ENCODE measurements around the gene IGF2BP2. TPM values are rescaled to one million over a fixed set of nuclear protein-coding genes. Genes with fewer than 3 reads are reported as not detected.
A peak's percentile ranks its signal among the peaks of the same experiment; 100 is the strongest.

Gene IGF2BP2
- total and polyA plus RNA-seq, 9 of the 15 experiments (the other 6 are each of a cell fraction or from before 2014, with no cell fraction given) = 3.2 to 59.6 (median 30.5) TPM

GRCh38 chr3:185744997-185745843, 79.6 kb downstream of the IGF2BP2 start:
- Histone ChIP-seq H4K20me1 (replicated peaks; ENCODE audit: control insufficient read depth, insufficient read depth, low read length) (peaks cover 4% of the 10 kb centered on the region; the same call in 1 of the 2 replicates), H3K9me3 (replicated peaks; ENCODE audit: control insufficient read depth, insufficient read depth, low read depth, low read length) (no peaks in the 10 kb centered on the region), H3K4me3 (no peak overlapping the region), H3K4me2 (ENCODE audit: insufficient read depth, low read length) (no peak overlapping the region), H3K27me3 (ENCODE audit: control insufficient read depth in 2 of 2, insufficient read depth in 2 of 2, low read length in 2 of 2) (no peaks in the 10 kb centered on the region), H3K4me1 (replicated peaks in 1 of 2; ENCODE audit: control insufficient read depth in 2 of 2, insufficient read depth in 2 of 2, low read length in 2 of 2) (peaks cover 4 to 15% of the 10 kb centered on the region in 2 experiments; a peak in 4 of 5 replicates), H3K79me2 (ENCODE audit: control insufficient read depth, insufficient read depth, low read length) (peaks cover 58% of the 10 kb centered on the region), H2AFZ (ENCODE audit: low read depth, low read length) (no peak overlapping the region), H3K9ac (ENCODE audit: insufficient read depth in 1 of 2, low read depth in 2 of 2, low read length in 2 of 2) (peak overlapping the region in 1 of 2 experiments; percentile 63; a peak in 2 of 4 replicates), H3K36me3 (ENCODE audit: control insufficient read depth, insufficient read depth, low read length) (no peaks in the 10 kb centered on the region), H3K9me1 (ENCODE audit: control insufficient read depth, insufficient read depth, low read length) (no peaks in the 10 kb centered on the region), H3K27ac (ENCODE audit: extremely low read depth, low read depth, low read length) (peak overlapping the region; percentile 23; the same call in 1 of the 3 replicates)
- no TSS peak for BruUV-seq (replicated peaks)
- FAIRE-seq (peak; percentile 23), ATAC-seq (peak; percentile 68), DNase-seq (ENCODE audit: extremely low read depth in 1 of 4, low spot score in 3 of 4) (no peak)
- 50% methylated on average over 12 of the region's 12 CpGs for WGBS (ENCODE audit: insufficient coverage, low coverage, missing lambda C conversion rate)
- TF ChIP-seq SMARCA5 (IDR thresholded peaks at IDR 0.05) (no peak), EGR1 (conservative IDR thresholded peaks at IDR 0.05) (peak; percentile 39)
- ChIA-PET POLR2A (interaction anchor here (0.5 to 2.5 kb wide), 5 partner anchors 10 to 171 kb away, joined by 3 to 18 read pairs (median 3); no protein-coding TSS in a partner anchor), CTCF (ENCODE audit: low intra/inter-chr PET ratio) (no interaction called here)
- intact Hi-C loops (cut with micrococcal nuclease) (no loop called here), in situ Hi-C loops (cut with MboI) (no loop called here)

- H3K9me3 ChIP-seq (replicated peaks; ENCODE audit: control insufficient read depth, insufficient read depth, low read depth, low read length) = no peaks in the 10 kb centered on the region
- H3K79me2 ChIP-seq (ENCODE audit: control insufficient read depth, insufficient read depth, low read length) = peaks cover 70% of the 10 kb centered on the region
- in situ Hi-C loops (cut with MboI) (no loop called here), intact Hi-C loops (cut with micrococcal nuclease) (no loop called here)
- no peak for DNase-seq (ENCODE audit: extremely low read depth in 1 of 4, low spot score in 3 of 4)
- H3K4me1 ChIP-seq (replicated peaks in 1 of 2; ENCODE audit: control insufficient read depth in 2 of 2, insufficient read depth in 2 of 2, low read length in 2 of 2) = peaks cover 0 to 10% of the 10 kb centered on the region in 2 experiments; a peak in 3 of 5 replicates
- H3K9me1 ChIP-seq (ENCODE audit: control insufficient read depth, insufficient read depth, low read length) = no peaks in the 10 kb centered on the region
- H4K20me1 ChIP-seq (replicated peaks; ENCODE audit: control insufficient read depth, insufficient read depth, low read length) = peaks cover 6% of the 10 kb centered on the region
- no peak overlapping the region for H3K9ac ChIP-seq (ENCODE audit: insufficient read depth in 1 of 2, low read depth in 2 of 2, low read length in 2 of 2)
- no peak overlapping the region for H3K4me3 ChIP-seq
- no peak overlapping the region for H3K27ac ChIP-seq (ENCODE audit: extremely low read depth, low read depth, low read length)
- H3K27me3 ChIP-seq (ENCODE audit: control insufficient read depth in 2 of 2, insufficient read depth in 2 of 2, low read length in 2 of 2) = no peaks in the 10 kb centered on the region
- no peak for ATAC-seq
- CTCF ChIA-PET (ENCODE audit: low intra/inter-chr PET ratio) = no interaction called here
- BruUV-seq (replicated peaks) = no TSS peak
- WGBS (ENCODE audit: insufficient coverage, low coverage, missing lambda C conversion rate) = 65% methylated on average over 2 of the region's 2 CpGs
- H2AFZ ChIP-seq (ENCODE audit: low read depth, low read length) = no peak overlapping the region
- no peak overlapping the region for H3K4me2 ChIP-seq (ENCODE audit: insufficient read depth, low read length)
- POLR2A ChIA-PET = interaction anchor here (1.1 kb wide), 1 partner anchor 8 kb away, joined by 3 read pairs; no protein-coding TSS in a partner anchor
- FAIRE-seq = no peak
- no peaks in the 10 kb centered on the region for H3K36me3 ChIP-seq (ENCODE audit: control insufficient read depth, insufficient read depth, low read length)
- TF ChIP-seq ZNF263 (CRISPR knock-in tag; IDR thresholded peaks at IDR 0.05; ENCODE audit: borderline replicate concordance) (no peak), SMAD1 (IDR thresholded peaks at IDR 0.05; ENCODE audit: low read depth, low read length, partially characterized antibody) (no peak), MYNN (IDR thresholded peaks at IDR 0.05) (no peak), MYNN (CRISPR knock-in tag; IDR thresholded peaks at IDR 0.05) (no peak), FOXP1 (CRISPR knock-in tag; IDR thresholded peaks at IDR 0.05) (no peak), STAG1 (CRISPR knock-in tag; IDR thresholded peaks at IDR 0.05; ENCODE audit: borderline replicate concordance) (no peak), LARP7 (IDR thresholded peaks at IDR 0.05) (no peak), ZBTB9 (CRISPR knock-in tag; IDR thresholded peaks at IDR 0.05) (no peak), ZNF311 (CRISPR knock-in tag; IDR thresholded peaks at IDR 0.05) (no peak), KDM1A (IDR thresholded peaks at IDR 0.05) (no peak), TRIM25 (IDR thresholded peaks at IDR 0.05; ENCODE audit: borderline replicate concordance) (no peak), ZNF121 (CRISPR knock-in tag; conservative IDR thresholded peaks at IDR 0.05) (no peak)
Measured at GRCh38 chr3:185741586-185741985, 83.3 kb downstream of the IGF2BP2 start.
